CD14-positive monocyte (primary cell): ENCODE results near the gene DMXL2. TPM values are rescaled to one million over a fixed set of nuclear protein-coding genes. Genes with fewer than 3 reads are reported as not detected.

Source experiments
- DNase-seq, 3 donors: peaks; one replicate each; pipeline ENCODE4 v3.0.0-alpha.2; 2011 to 2022
- H2AFZ ChIP-seq: 2 replicates; pipeline ENCODE4 v1.6.0; 2012; ENCODE audit warnings: mild to moderate bottlenecking, low read depth, low read length, inconsistent platforms; ENCODE audit not compliant: insufficient read depth, poor library complexity, severe bottlenecking
- H3K27ac ChIP-seq, 2 donors: 1 replicate in 1 of 2; 2 replicates in 1 of 2; pipeline ENCODE4 v1.5.1; 2012 to 2013; ENCODE audit warnings: low read length in 2 of 2, control low read depth in 1 of 2, inconsistent platforms in 1 of 2, low read depth in 1 of 2, mild to moderate bottlenecking in 1 of 2
- H3K27me3 ChIP-seq, 2 donors: one replicate each; pipeline versions ENCODE4 v1.6.0 to v1.6.1; 2011 to 2013; ENCODE audit warnings: low read length in 2 of 2; ENCODE audit not compliant: control insufficient read depth in 2 of 2, insufficient read depth in 2 of 2
- H3K36me3 ChIP-seq, 2 donors: replicated peaks in 1 of 2; 1 replicate in 1 of 2; 2 replicates in 1 of 2; pipeline versions ENCODE4 v1.5.1 to v1.6.1; 2012 to 2013; ENCODE audit warnings: low read length in 2 of 2, control low read depth in 1 of 2, inconsistent platforms in 1 of 2, mild to moderate bottlenecking in 1 of 2; ENCODE audit not compliant: insufficient read depth in 2 of 2, control insufficient read depth in 1 of 2
- H3K4me1 ChIP-seq, 2 donors: 1 replicate in 1 of 2; 2 replicates in 1 of 2; pipeline versions ENCODE4 v1.5.1 to v1.6.1; 2012 to 2013; ENCODE audit warnings: low read length in 2 of 2, control low read depth in 1 of 2, inconsistent platforms in 1 of 2, mild to moderate bottlenecking in 1 of 2, moderate library complexity in 1 of 2; ENCODE audit not compliant: insufficient read depth in 2 of 2, control insufficient read depth in 1 of 2
- H3K4me2 ChIP-seq: replicated peaks from 2 replicates; pipeline ENCODE3; 2012; ENCODE audit warnings: low read length, moderate library complexity, mild to moderate bottlenecking; ENCODE audit not compliant: poor library complexity, severe bottlenecking; ENCODE audit errors: extremely low read depth
- H3K4me3 ChIP-seq, 3 experiments: fragments of 200-600 bp in 1 of 3; sonication (generic) in 1 of 3; replicated peaks in 1 of 3; 1 replicate in 2 of 3; 2 replicates in 1 of 3; pipeline ENCODE4 v1.5.1; 2011 to 2013; ENCODE audit warnings: low read length in 3 of 3, mild to moderate bottlenecking in 3 of 3, control low read depth in 2 of 3, low read depth in 2 of 3, inconsistent platforms in 1 of 3, moderate library complexity in 1 of 3
- H3K79me2 ChIP-seq: 2 replicates; pipeline ENCODE4 v1.6.0; 2012; ENCODE audit warnings: mild to moderate bottlenecking, control low read depth, inconsistent platforms, low read length, moderate library complexity; ENCODE audit not compliant: insufficient read depth
- H3K9ac ChIP-seq: 2 replicates; pipeline ENCODE4 v1.6.0; 2017; ENCODE audit warnings: low read length, mild to moderate bottlenecking; ENCODE audit not compliant: insufficient read depth, poor library complexity, severe bottlenecking
- H3K9me3 ChIP-seq, 2 donors: replicated peaks in 1 of 2; 1 replicate in 1 of 2; 2 replicates in 1 of 2; pipeline versions ENCODE4 v1.5.1 to v1.6.1; 2012 to 2013; ENCODE audit warnings: low read length in 2 of 2, control low read depth in 1 of 2; ENCODE audit not compliant: control insufficient read depth in 1 of 2, insufficient read depth in 1 of 2
- H4K20me1 ChIP-seq: 2 replicates; pipeline ENCODE4 v1.6.0; 2012; ENCODE audit warnings: mild to moderate bottlenecking, low read length, control low read depth, moderate library complexity; ENCODE audit not compliant: insufficient read depth
- H3K27ac Mint-ChIP-seq, 7 donors: one replicate each; pipeline ENCODE4 v1.8.0; 2020; ENCODE audit warnings: mild to moderate bottlenecking in 7 of 7, mixed read lengths in 7 of 7, moderate library complexity in 6 of 7, inconsistent platforms in 2 of 7
- H3K27me3 Mint-ChIP-seq, 3 donors: one replicate each; pipeline ENCODE4 v1.8.0; 2021 to 2022; ENCODE audit warnings: low read depth in 3 of 3, mild to moderate bottlenecking in 3 of 3, mixed read lengths in 3 of 3, moderate library complexity in 3 of 3, inconsistent platforms in 1 of 3
- H3K36me3 Mint-ChIP-seq, 2 donors: one replicate each; pipeline ENCODE4 v1.8.0; 2020; ENCODE audit warnings: mixed read lengths in 2 of 2, inconsistent platforms in 1 of 2, mild to moderate bottlenecking in 1 of 2
- H3K4me1 Mint-ChIP-seq: one replicate; pipeline ENCODE4 v1.8.0; 2020; ENCODE audit warnings: mild to moderate bottlenecking, mixed read lengths
- H3K4me3 Mint-ChIP-seq, 2 donors: one replicate each; pipeline ENCODE4 v1.8.0; 2020; ENCODE audit warnings: mild to moderate bottlenecking in 2 of 2, mixed read lengths in 2 of 2, moderate library complexity in 1 of 2
- H3K9me3 Mint-ChIP-seq, 7 donors: one replicate each; pipeline ENCODE4 v1.8.0; 2020 to 2022; ENCODE audit warnings: mixed read lengths in 7 of 7, mild to moderate bottlenecking in 6 of 7, moderate library complexity in 6 of 7, inconsistent platforms in 2 of 7
- WGBS: methylation state at CpG from one replicate; pipeline ENCODE4 v1.1.5; 2013; ENCODE audit warnings: missing lambda C conversion rate; ENCODE audit not compliant: insufficient coverage; 5-methylcytosine and 5-hydroxymethylcytosine counted together
- intact Hi-C, 2 donors: fragments of 100-400 bp; cut with micrococcal nuclease; formaldehyde crosslinking; loops; one replicate each; pipeline versions ENCODE4 v1.15.0 to v1.15.1; 2023
- polyA plus RNA-seq, 3 donors: library from polyadenylated mRNA; depleted of rRNA in 1 of 3; unstranded in 2 of 3; stranded (reverse) in 1 of 3; fragments of 300-500 nt in 2 of 3; fragments of >200 nt in 1 of 3; fragmentation: Illumina TruSeq in 2 of 3; gene quantifications; 1 replicate in 2 of 3; 2 replicates in 1 of 3; pipeline ENCODE4 v1.2.3, GENCODE V29; 2012 to 2021
- TF ChIP-seq, protein P1 (sequence below): fragments of 200-600 bp; IDR thresholded peaks from one replicate; pipeline ENCODE4 v1.8.0; 2022; ENCODE audit warnings: antibody characterized with exemption, mild to moderate bottlenecking

The DMXL2 gene
- polyA plus RNA-seq, 3 donors = 29.1 to 449 (median 45.5) TPM

- Mint-ChIP-seq H3K4me3 (peak overlapping the region in 1 of 2 donors; percentile 23), H3K4me1 (peaks cover 10% of the 10 kb centered on the region), H3K27ac (no peak overlapping the region), H3K9me3 (no peaks in the 10 kb centered on the region), H3K27me3 (peaks cover 11 to 22% (median 20%) of the 10 kb centered on the region in 3 donors), H3K36me3 (no peaks in the 10 kb centered on the region)
- intact Hi-C loops = no loop called here
- 40% methylated on average over 4 of the region's 11 CpGs for WGBS
- no peak overlapping the region for H2AFZ ChIP-seq
- DNase-seq = no peak
- H3K9ac ChIP-seq = peak overlapping the region; percentile 1
- H3K4me1 ChIP-seq = peaks cover 0 to 3% of the 10 kb centered on the region in 2 donors
- no peak overlapping the region for H3K4me2 ChIP-seq
- no peak overlapping the region for H3K27ac ChIP-seq
- no peaks in the 10 kb centered on the region for H3K79me2 ChIP-seq
- H3K9me3 ChIP-seq = no peaks in the 10 kb centered on the region
- TF ChIP-seq, protein P1, sequence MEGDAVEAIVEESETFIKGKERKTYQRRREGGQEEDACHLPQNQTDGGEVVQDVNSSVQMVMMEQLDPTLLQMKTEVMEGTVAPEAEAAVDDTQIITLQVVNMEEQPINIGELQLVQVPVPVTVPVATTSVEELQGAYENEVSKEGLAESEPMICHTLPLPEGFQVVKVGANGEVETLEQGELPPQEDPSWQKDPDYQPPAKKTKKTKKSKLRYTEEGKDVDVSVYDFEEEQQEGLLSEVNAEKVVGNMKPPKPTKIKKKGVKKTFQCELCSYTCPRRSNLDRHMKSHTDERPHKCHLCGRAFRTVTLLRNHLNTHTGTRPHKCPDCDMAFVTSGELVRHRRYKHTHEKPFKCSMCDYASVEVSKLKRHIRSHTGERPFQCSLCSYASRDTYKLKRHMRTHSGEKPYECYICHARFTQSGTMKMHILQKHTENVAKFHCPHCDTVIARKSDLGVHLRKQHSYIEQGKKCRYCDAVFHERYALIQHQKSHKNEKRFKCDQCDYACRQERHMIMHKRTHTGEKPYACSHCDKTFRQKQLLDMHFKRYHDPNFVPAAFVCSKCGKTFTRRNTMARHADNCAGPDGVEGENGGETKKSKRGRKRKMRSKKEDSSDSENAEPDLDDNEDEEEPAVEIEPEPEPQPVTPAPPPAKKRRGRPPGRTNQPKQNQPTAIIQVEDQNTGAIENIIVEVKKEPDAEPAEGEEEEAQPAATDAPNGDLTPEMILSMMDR = no peak
- H4K20me1 ChIP-seq = no peaks in the 10 kb centered on the region
- no peak overlapping the region for H3K4me3 ChIP-seq
- H3K36me3 ChIP-seq = no peaks in the 10 kb centered on the region
- H3K27me3 ChIP-seq = peaks cover 15 to 20% of the 10 kb centered on the region in 2 donors
Measured at GRCh38 chr15:51405693-51406523, 216.7 kb downstream of the DMXL2 start.

- H3K36me3 Mint-ChIP-seq = no peaks in the 10 kb centered on the region
- peaks cover 10% of the 10 kb centered on the region for H3K4me1 Mint-ChIP-seq
- H3K4me3 ChIP-seq = no peak overlapping the region
- intact Hi-C loops = loop anchor here in 1 of 2 donors (5.0 kb wide), 1 partner anchor 242 kb away; no protein-coding TSS in a partner anchor
- no peak overlapping the region for H3K27ac ChIP-seq
- WGBS = 80% methylated on average over 1 of the region's 9 CpGs
- no peaks in the 10 kb centered on the region for H3K36me3 ChIP-seq
- H3K27me3 ChIP-seq = peaks cover 15 to 20% of the 10 kb centered on the region in 2 donors
- no peaks in the 10 kb centered on the region for H3K9me3 Mint-ChIP-seq
- H3K4me3 Mint-ChIP-seq = no peak overlapping the region
- no peaks in the 10 kb centered on the region for H3K9me3 ChIP-seq
- H3K9ac ChIP-seq = no peak overlapping the region
- no peak overlapping the region for H3K4me2 ChIP-seq
- no peaks in the 10 kb centered on the region for H3K79me2 ChIP-seq
- no peaks in the 10 kb centered on the region for H4K20me1 ChIP-seq
- TF ChIP-seq, protein P1 = no peak
- no peak overlapping the region for H3K27ac Mint-ChIP-seq
- peaks cover 0 to 3% of the 10 kb centered on the region in 2 donors for H3K4me1 ChIP-seq
- H3K27me3 Mint-ChIP-seq = peaks cover 11 to 20% (median 20%) of the 10 kb centered on the region in 3 donors
- DNase-seq = no peak
- no peak overlapping the region for H2AFZ ChIP-seq
Measured at GRCh38 chr15:51403946-51404695, 218.4 kb downstream of the DMXL2 start.
